Measurements from ENCODE around the gene SPECC1L. TPM values are rescaled to one million over a fixed set of nuclear protein-coding genes. Genes with fewer than 3 reads are reported as not detected.

The SPECC1L gene
- total and polyA plus RNA-seq, 9 donors: 20.4 to 30.4 (median 26.0) TPM

DNA sequence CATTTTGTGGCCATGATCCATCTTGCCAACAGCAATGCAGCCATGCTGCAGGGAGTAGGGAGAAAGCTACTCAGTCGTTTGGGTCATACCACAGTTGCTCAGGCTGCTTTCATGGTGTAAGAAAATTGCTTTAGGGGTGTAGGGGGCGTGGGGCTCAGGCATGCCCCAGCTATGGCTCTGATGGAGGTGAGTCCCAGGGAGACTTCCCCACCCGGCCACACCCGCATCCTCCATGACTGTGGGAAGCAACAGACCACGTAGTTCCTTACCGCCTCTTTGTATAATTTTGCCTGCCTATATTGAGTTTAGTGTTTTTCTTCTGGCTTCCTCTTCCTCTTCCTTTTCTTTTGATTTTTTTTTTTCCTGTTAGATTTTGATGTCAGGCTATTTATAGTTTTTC, 58.8 kb downstream of the SPECC1L start:
- no peaks in the 10 kb centered on the region for H3K27me3 ChIP-seq (ENCODE audit: control insufficient read depth, insufficient read depth, low read length)
- H3K4me3 ChIP-seq (ENCODE audit: low read length): no peak overlapping the region
- H3K4me1 ChIP-seq (ENCODE audit: control insufficient read depth, insufficient read depth, low read length): no peaks in the 10 kb centered on the region
- 83% methylated on average over 1 of the region's 6 CpGs for whole genome bisulfite sequencing (ENCODE audit: insufficient coverage)
- peaks cover 23% of the 10 kb centered on the region for H3K36me3 ChIP-seq (ENCODE audit: control insufficient read depth, insufficient read depth, low read length)
- no peak overlapping the region for H3K27ac ChIP-seq (ENCODE audit: low read length)
- H3K9me3 ChIP-seq (replicated peaks; ENCODE audit: control insufficient read depth, low read depth, low read length): no peaks in the 10 kb centered on the region
- no peak for DNase-seq

DNA sequence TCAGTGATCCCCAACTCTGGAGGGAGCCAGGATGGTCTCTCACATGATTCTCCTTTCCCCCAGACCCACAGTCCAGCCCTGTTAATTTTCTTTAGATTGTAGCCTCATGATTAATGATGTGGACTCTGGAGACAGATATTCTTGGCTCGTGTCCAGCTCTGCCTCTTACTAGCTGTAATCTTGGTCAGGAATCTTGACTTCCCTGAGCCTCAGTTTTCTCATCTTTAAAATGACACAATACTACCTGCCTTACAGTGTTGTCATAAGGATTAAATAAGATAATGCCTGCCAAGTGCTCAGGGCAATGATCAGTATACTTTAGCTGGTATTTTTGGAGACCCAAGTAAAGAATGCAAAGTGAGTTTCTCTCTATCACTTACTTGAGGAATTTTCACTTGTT, 60.0 kb downstream of the SPECC1L start:
- Histone ChIP-seq H3K4me1 (ENCODE audit: control insufficient read depth, insufficient read depth, low read length) (no peaks in the 10 kb centered on the region), H3K4me3 (ENCODE audit: low read length) (no peak overlapping the region), H3K9me3 (replicated peaks; ENCODE audit: control insufficient read depth, low read depth, low read length) (no peaks in the 10 kb centered on the region), H3K27ac (ENCODE audit: low read length) (no peak overlapping the region), H3K36me3 (ENCODE audit: control insufficient read depth, insufficient read depth, low read length) (peaks cover 26% of the 10 kb centered on the region), H3K27me3 (ENCODE audit: control insufficient read depth, insufficient read depth, low read length) (no peaks in the 10 kb centered on the region)
- no CpG with 5 or more reads among the region's 1 CpG for WGBS (ENCODE audit: insufficient coverage)
- DNase-seq: no peak

DNA sequence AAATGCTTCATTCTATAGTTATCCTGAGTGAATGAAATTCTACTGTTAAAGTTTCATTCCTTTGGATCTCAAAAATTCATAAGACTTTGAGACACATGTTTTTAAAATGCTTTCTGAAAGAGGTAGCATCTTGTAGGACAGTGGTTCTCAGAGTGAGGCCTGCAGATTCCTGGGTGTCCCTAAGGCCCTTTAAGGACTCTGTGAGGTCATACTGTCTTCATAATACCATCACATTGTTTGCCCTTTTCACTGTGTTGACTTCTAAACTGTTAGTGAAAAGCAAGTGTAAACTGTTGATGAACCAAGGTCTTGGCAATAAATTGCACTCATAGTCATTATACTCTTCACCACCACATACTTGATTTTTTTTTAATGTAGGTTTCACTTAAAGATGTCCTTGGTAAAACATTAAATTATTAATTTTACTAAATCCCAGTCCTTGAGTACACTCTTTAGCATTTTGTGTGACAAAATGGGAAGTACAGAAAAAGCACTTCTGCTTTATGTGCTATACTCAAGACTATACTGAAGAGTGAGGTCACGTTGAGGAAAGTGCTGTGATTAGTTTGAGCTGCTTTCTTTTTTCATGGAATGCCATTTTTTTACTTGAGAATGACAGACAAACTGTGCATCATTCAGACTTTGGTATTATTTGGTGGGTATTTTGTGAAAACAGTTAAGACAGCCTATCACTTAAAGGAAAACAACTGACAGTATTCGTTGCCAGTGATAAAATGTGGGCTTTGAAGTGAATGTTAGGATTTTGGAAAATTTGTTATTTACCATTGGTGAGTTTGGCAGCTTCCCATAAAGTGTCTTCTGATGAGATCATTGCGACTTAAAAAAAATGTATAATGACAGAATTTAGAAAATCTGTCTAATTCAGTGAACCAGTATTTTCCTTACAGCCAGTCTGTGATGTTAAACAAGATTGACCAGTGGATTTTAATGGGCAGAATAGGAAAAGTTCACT, 61.1 kb downstream of the SPECC1L start:
- Histone ChIP-seq H3K36me3 (ENCODE audit: control insufficient read depth, insufficient read depth, low read length) (peaks cover 26% of the 10 kb centered on the region), H3K27ac (ENCODE audit: low read length) (no peak overlapping the region), H3K4me1 (ENCODE audit: control insufficient read depth, insufficient read depth, low read length) (no peaks in the 10 kb centered on the region), H3K27me3 (ENCODE audit: control insufficient read depth, insufficient read depth, low read length) (no peaks in the 10 kb centered on the region), H3K9me3 (replicated peaks; ENCODE audit: control insufficient read depth, low read depth, low read length) (no peaks in the 10 kb centered on the region), H3K4me3 (ENCODE audit: low read length) (no peak overlapping the region)
- DNase-seq: peak; percentile 56
- WGBS (ENCODE audit: insufficient coverage): 50% methylated on average over 1 of the region's 3 CpGs

DNA sequence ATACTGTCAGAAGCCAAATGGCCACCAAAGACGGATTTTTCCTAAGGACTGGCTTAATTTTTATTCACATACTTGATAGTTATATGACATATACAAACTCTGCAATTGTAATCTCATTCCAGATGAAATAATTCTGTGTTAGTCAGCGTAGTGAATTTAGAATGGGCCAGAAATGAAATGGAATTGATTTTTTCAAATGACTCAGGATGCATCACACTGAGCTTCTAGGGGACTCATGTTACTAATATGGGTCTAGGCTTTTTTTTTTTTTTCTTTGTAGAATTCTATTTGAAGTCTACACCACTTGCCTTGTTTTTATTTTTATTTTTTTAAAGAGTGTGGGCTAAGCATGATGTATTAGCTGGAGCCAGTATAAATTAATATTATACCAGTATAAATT, 62.7 kb downstream of the SPECC1L start:
- WGBS (ENCODE audit: insufficient coverage): no CpG with 5 or more reads among the region's 2 CpGs
- H3K36me3 ChIP-seq (ENCODE audit: control insufficient read depth, insufficient read depth, low read length): peaks cover 20% of the 10 kb centered on the region
- H3K9me3 ChIP-seq (replicated peaks; ENCODE audit: control insufficient read depth, low read depth, low read length): no peaks in the 10 kb centered on the region
- no peaks in the 10 kb centered on the region for H3K27me3 ChIP-seq (ENCODE audit: control insufficient read depth, insufficient read depth, low read length)
- H3K4me1 ChIP-seq (ENCODE audit: control insufficient read depth, insufficient read depth, low read length): no peaks in the 10 kb centered on the region
- no peak for DNase-seq
- no peak overlapping the region for H3K4me3 ChIP-seq (ENCODE audit: low read length)
- no peak overlapping the region for H3K27ac ChIP-seq (ENCODE audit: low read length)

- no peak overlapping the region for H3K27ac ChIP-seq (ENCODE audit: low read length)
- H3K4me3 ChIP-seq (ENCODE audit: low read length): no peak overlapping the region
- no CpG with 5 or more reads among the region's 1 CpG for WGBS (ENCODE audit: insufficient coverage)
- no peaks in the 10 kb centered on the region for H3K27me3 ChIP-seq (ENCODE audit: control insufficient read depth, insufficient read depth, low read length)
- H3K4me1 ChIP-seq (ENCODE audit: control insufficient read depth, insufficient read depth, low read length): peaks cover 4% of the 10 kb centered on the region
- peaks cover 23% of the 10 kb centered on the region for H3K36me3 ChIP-seq (ENCODE audit: control insufficient read depth, insufficient read depth, low read length)
- H3K9me3 ChIP-seq (replicated peaks; ENCODE audit: control insufficient read depth, low read depth, low read length): no peaks in the 10 kb centered on the region
- no peak for DNase-seq
Measured at GRCh38 chr22:24335496-24335895, 64.9 kb downstream of the SPECC1L start.

- no peak overlapping the region for H3K4me3 ChIP-seq (ENCODE audit: low read length)
- WGBS (ENCODE audit: insufficient coverage): 83% methylated on average over 4 of the region's 6 CpGs
- peaks cover 37% of the 10 kb centered on the region for H3K36me3 ChIP-seq (ENCODE audit: control insufficient read depth, insufficient read depth, low read length)
- H3K27me3 ChIP-seq (ENCODE audit: control insufficient read depth, insufficient read depth, low read length): no peaks in the 10 kb centered on the region
- no peaks in the 10 kb centered on the region for H3K9me3 ChIP-seq (replicated peaks; ENCODE audit: control insufficient read depth, low read depth, low read length)
- no peak for DNase-seq
- no peak overlapping the region for H3K27ac ChIP-seq (ENCODE audit: low read length)
- H3K4me1 ChIP-seq (ENCODE audit: control insufficient read depth, insufficient read depth, low read length): peaks cover 4% of the 10 kb centered on the region
Measured at GRCh38 chr22:24337894-24338645, 67.4 kb downstream of the SPECC1L start.

DNA sequence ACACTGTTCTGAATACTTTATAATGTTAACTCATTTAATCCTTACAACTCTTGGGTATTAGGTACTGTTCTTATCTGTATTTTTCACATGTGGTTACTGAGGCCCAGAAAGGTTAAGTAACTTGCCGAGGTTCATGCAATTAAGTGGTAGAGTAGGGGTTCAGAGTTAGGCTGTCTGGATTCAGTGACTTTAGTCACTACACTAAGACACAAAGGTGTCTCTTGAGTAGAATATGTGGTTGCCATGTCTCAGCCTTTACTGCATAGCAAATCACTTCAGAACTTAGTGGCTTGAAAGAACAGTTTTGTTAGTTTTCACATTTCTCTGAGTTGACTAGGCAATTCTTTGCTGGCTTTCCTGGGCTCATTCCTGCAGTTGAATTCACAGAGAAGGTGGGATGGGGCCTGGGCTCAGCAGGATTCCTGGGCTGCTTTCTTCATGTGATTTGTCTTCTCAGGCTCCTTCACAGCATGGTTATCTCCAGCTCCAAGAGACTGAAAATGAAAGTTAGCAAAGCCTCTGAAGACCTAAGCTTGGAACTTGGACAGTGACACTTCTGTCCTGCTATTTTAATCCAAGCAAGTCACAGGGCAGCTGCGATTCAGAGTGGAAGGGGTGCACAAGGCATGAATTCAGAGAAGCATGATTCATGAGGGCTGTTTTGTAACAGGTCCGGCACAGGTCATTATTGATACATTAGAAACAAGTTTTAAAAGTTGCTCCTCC, 68.3 kb downstream of the SPECC1L start:
- H3K27ac ChIP-seq (ENCODE audit: low read length): peak overlapping the region; percentile 52
- WGBS (ENCODE audit: insufficient coverage): 72% methylated on average over 2 of the region's 3 CpGs
- no peaks in the 10 kb centered on the region for H3K9me3 ChIP-seq (replicated peaks; ENCODE audit: control insufficient read depth, low read depth, low read length)
- H3K4me1 ChIP-seq (ENCODE audit: control insufficient read depth, insufficient read depth, low read length): peaks cover 4% of the 10 kb centered on the region
- H3K4me3 ChIP-seq (ENCODE audit: low read length): no peak overlapping the region
- H3K36me3 ChIP-seq (ENCODE audit: control insufficient read depth, insufficient read depth, low read length): peaks cover 44% of the 10 kb centered on the region
- no peaks in the 10 kb centered on the region for H3K27me3 ChIP-seq (ENCODE audit: control insufficient read depth, insufficient read depth, low read length)
- peak; percentile 25 for DNase-seq

- WGBS (ENCODE audit: insufficient coverage): no CpG with 5 or more reads among the region's 7 CpGs
- Histone ChIP-seq H3K9me3 (replicated peaks; ENCODE audit: control insufficient read depth, low read depth, low read length) (no peaks in the 10 kb centered on the region), H3K4me1 (ENCODE audit: control insufficient read depth, insufficient read depth, low read length) (peaks cover 4% of the 10 kb centered on the region), H3K27ac (ENCODE audit: low read length) (no peak overlapping the region), H3K4me3 (ENCODE audit: low read length) (no peak overlapping the region), H3K36me3 (ENCODE audit: control insufficient read depth, insufficient read depth, low read length) (peaks cover 44% of the 10 kb centered on the region), H3K27me3 (ENCODE audit: control insufficient read depth, insufficient read depth, low read length) (no peaks in the 10 kb centered on the region)
- no peak for DNase-seq
Measured at GRCh38 chr22:24339452-24339747, 68.8 kb downstream of the SPECC1L start.

DNA sequence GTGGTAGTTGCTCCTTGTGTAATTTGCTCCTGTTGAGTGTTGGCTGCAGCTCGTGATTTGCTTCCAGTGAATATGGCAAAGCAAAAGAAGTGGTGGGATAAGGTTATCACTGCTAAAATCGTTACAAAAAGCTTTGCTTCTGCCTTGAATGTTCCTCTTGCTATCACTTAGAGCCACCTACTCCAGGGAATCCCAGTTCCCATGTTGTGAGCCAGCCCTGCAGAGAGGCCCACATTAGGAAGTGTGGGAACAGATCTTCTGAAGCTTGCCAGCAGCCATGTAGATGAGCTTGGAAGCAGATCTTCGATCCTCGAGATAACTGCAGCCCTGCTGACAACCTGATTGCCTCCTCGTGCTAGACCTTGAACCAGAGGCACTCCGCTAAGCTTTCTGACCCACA, 71.0 kb downstream of the SPECC1L start:
- no peaks in the 10 kb centered on the region for H3K9me3 ChIP-seq (replicated peaks; ENCODE audit: control insufficient read depth, low read depth, low read length)
- 100% methylated on average over 3 of the region's 6 CpGs for WGBS (ENCODE audit: insufficient coverage)
- H3K36me3 ChIP-seq (ENCODE audit: control insufficient read depth, insufficient read depth, low read length): peaks cover 44% of the 10 kb centered on the region
- peaks cover 4% of the 10 kb centered on the region for H3K4me1 ChIP-seq (ENCODE audit: control insufficient read depth, insufficient read depth, low read length)
- no peak for DNase-seq
- H3K27me3 ChIP-seq (ENCODE audit: control insufficient read depth, insufficient read depth, low read length): no peaks in the 10 kb centered on the region
- H3K27ac ChIP-seq (ENCODE audit: low read length): no peak overlapping the region
- no peak overlapping the region for H3K4me3 ChIP-seq (ENCODE audit: low read length)

DNA sequence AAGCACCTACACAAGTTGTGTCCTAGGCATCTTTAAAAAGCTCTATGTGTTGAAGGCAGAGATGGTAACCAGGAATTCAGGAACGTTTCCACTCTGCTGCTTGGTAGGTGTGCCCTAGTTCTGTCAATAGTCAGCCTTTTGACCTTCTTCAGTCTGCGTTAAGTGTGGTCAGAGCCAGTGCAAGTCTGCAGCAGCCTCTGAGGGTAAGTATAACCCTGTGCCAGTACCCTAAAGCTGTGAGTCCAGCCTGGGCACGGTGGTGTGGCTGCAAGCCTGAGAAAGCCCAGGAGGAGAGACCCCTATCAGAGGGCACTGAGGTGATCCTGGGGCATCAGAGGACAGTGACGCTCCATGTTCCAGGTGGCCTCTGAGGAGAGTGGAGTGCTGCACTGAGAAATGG, 80.0 kb downstream of the SPECC1L start:
- Histone ChIP-seq H3K27me3 (ENCODE audit: control insufficient read depth, insufficient read depth, low read length) (no peaks in the 10 kb centered on the region), H3K36me3 (ENCODE audit: control insufficient read depth, insufficient read depth, low read length) (peaks cover 68% of the 10 kb centered on the region), H3K27ac (ENCODE audit: low read length) (no peak overlapping the region), H3K4me1 (ENCODE audit: control insufficient read depth, insufficient read depth, low read length) (no peaks in the 10 kb centered on the region), H3K4me3 (ENCODE audit: low read length) (no peak overlapping the region), H3K9me3 (replicated peaks; ENCODE audit: control insufficient read depth, low read depth, low read length) (peaks cover 3% of the 10 kb centered on the region)
- 95% methylated on average over 4 of the region's 4 CpGs for WGBS (ENCODE audit: insufficient coverage)
- DNase-seq: no peak

All from muscle of leg (tissue), 11 donors.